DOHH2 (cell line): ENCODE data around the gene MROH7.

Source experiments
- H3F3A ChIP-seq: fragments of 200-600 bp; sonication (generic), shearing (Covaris generic); 2 replicates; pipeline ENCODE4 v1.6.0; 2016; ENCODE audit warnings: antibody characterized with exemption, mild to moderate bottlenecking; ENCODE audit not compliant: control insufficient read depth, insufficient read depth
- H3K27ac ChIP-seq: fragments of 200-600 bp; sonication (generic); 2 replicates; pipeline ENCODE4 v1.5.1; 2014; ENCODE audit warnings: low read depth, mild to moderate bottlenecking, low read length, moderate library complexity
- H3K27me3 ChIP-seq: fragments of 200-600 bp; sonication (generic); 2 replicates; pipeline ENCODE4 v1.6.1; 2014; ENCODE audit warnings: mild to moderate bottlenecking, low read length, mixed read lengths; ENCODE audit not compliant: control insufficient read depth
- H3K36me3 ChIP-seq: fragments of 200-600 bp; sonication (generic); 2 replicates; pipeline ENCODE4 v1.6.1; 2014; ENCODE audit warnings: mild to moderate bottlenecking, low read length, moderate library complexity, mixed read lengths; ENCODE audit not compliant: control insufficient read depth
- H3K4me1 ChIP-seq: fragments of 200-600 bp; sonication (generic); 2 replicates; pipeline ENCODE4 v1.6.1; 2014; ENCODE audit warnings: mild to moderate bottlenecking, low read length, mixed read lengths; ENCODE audit not compliant: control insufficient read depth
- H3K4me2 ChIP-seq: fragments of 200-600 bp; sonication (generic); 2 replicates; pipeline ENCODE4 v1.6.0; 2014; ENCODE audit warnings: mild to moderate bottlenecking, low read length, moderate library complexity
- H3K4me3 ChIP-seq: fragments of 200-600 bp; sonication (generic); 2 replicates; pipeline ENCODE4 v1.5.1; 2014; ENCODE audit warnings: mild to moderate bottlenecking, low read length, mixed read lengths
- H3K79me2 ChIP-seq: fragments of 200-600 bp; sonication (generic); 2 replicates; pipeline ENCODE4 v1.6.1; 2014; ENCODE audit warnings: mild to moderate bottlenecking, low read length, mixed read lengths; ENCODE audit not compliant: control insufficient read depth
- H3K9me2 ChIP-seq: fragments of 200-600 bp; sonication (generic); replicated peaks from 2 replicates; pipeline ENCODE4 v1.6.1; 2014; ENCODE audit warnings: mild to moderate bottlenecking, low read length, mixed read lengths; ENCODE audit not compliant: control insufficient read depth
- H3K9me3 ChIP-seq: fragments of 200-600 bp; sonication (generic); 2 replicates; pipeline ENCODE4 v1.6.1; 2014; ENCODE audit warnings: antibody characterized with exemption, low read length, mixed read lengths; ENCODE audit not compliant: control insufficient read depth, insufficient read depth
- H4K20me1 ChIP-seq: fragments of 200-600 bp; sonication (generic); 2 replicates; pipeline ENCODE4 v1.6.0; 2014; ENCODE audit warnings: low read depth, mild to moderate bottlenecking, antibody characterized with exemption, low read length, moderate library complexity; ENCODE audit not compliant: control insufficient read depth, insufficient read depth
- CTCF ChIP-seq: fragments of 200-600 bp; sonication (generic); IDR thresholded peaks from one replicate; pipeline ENCODE4 v1.5.1; 2014; ENCODE audit warnings: antibody characterized with exemption, mild to moderate bottlenecking, low read depth, low read length; ENCODE audit not compliant: poor library complexity, severe bottlenecking
- EZH2phosphoT487 ChIP-seq: fragments of 200-600 bp; sonication (generic); IDR thresholded peaks from 2 replicates; pipeline ENCODE4 v1.6.1; 2017; ENCODE audit warnings: borderline replicate concordance, mild to moderate bottlenecking, antibody characterized with exemption, low read length, moderate library complexity, mixed read lengths

The MROH7 gene

GRCh38 chr1:54716299-54717047 lies 74.9 kb downstream of the MROH7 start:
- Histone ChIP-seq H3K27ac (no peak overlapping the region), H3K4me2 (peak overlapping the region; percentile 91), H3K4me1 (peaks cover 17% of the 10 kb centered on the region), H3F3A (no peaks in the 10 kb centered on the region), H3K9me2 (no peaks in the 10 kb centered on the region), H3K79me2 (peaks cover 34% of the 10 kb centered on the region), H3K36me3 (peaks cover 39% of the 10 kb centered on the region), H3K27me3 (no peaks in the 10 kb centered on the region), H3K9me3 (no peaks in the 10 kb centered on the region), H4K20me1 (0 out of 2 replicates have a peak, but pooled peaks cover under 1% of the 10 kb centered on the region), H3K4me3 (peak overlapping the region; percentile 99)
- no peak for TF ChIP-seq CTCF
- TF ChIP-seq EZH2phosphoT487, result no peak

- Histone ChIP-seq H4K20me1 (peaks cover 9% of the 10 kb centered on the region; the same call in 1 of the 2 replicates), H3F3A (no peaks in the 10 kb centered on the region), H3K79me2 (peaks cover 23% of the 10 kb centered on the region), H3K9me3 (no peaks in the 10 kb centered on the region), H3K4me3 (no peak overlapping the region), H3K4me1 (peaks cover 8% of the 10 kb centered on the region), H3K27ac (no peak overlapping the region), H3K9me2 (no peaks in the 10 kb centered on the region), H3K36me3 (peaks cover 91% of the 10 kb centered on the region), H3K4me2 (no peak overlapping the region), H3K27me3 (no peaks in the 10 kb centered on the region)
- TF ChIP-seq CTCF (no peak), EZH2phosphoT487 (no peak)
These were observed 80.1 kb downstream of the MROH7 start for GRCh38 chr1:54721719-54722118.

DNA sequence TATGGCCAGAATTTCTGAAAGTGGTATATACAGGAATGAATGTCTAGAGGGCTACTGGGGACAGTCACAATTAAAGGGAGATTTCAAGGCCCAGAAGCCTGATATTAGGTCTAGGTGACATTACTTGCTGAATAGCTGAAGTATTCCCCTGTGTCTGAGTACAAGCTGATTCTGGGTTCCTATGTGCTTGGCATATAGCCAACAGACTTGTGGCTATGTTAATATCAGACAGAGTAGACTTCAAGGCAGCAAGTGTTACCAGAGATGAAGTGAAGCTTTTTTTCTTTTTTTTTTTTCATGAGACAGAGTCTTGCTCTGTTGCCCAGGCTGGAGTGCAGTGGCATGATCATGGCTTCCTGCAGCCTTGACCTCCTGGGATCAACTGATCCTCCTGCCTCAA lies 82.4 kb downstream of the MROH7 start:
- H3K4me3 ChIP-seq, result no peak overlapping the region
- H4K20me1 ChIP-seq, result peaks cover 9% of the 10 kb centered on the region; the same call in 1 of the 2 replicates
- no peaks in the 10 kb centered on the region for H3K9me2 ChIP-seq
- H3K4me2 ChIP-seq, result no peak overlapping the region
- TF ChIP-seq EZH2phosphoT487 (no peak), CTCF (no peak)
- no peaks in the 10 kb centered on the region for H3K27me3 ChIP-seq
- no peaks in the 10 kb centered on the region for H3F3A ChIP-seq
- no peaks in the 10 kb centered on the region for H3K9me3 ChIP-seq
- H3K79me2 ChIP-seq, result peaks cover 5% of the 10 kb centered on the region
- H3K36me3 ChIP-seq, result peaks cover 93% of the 10 kb centered on the region
- no peak overlapping the region for H3K27ac ChIP-seq
- H3K4me1 ChIP-seq, result no peaks in the 10 kb centered on the region
